KMS-11 (cell line): ENCODE results near the gene TMEM132A.

Experiments used
- H2AFZ ChIP-seq: fragments of 200-600 bp; sonication (generic); 2 replicates; pipeline ENCODE4 v1.6.1; 2016; ENCODE audit warnings: antibody characterized with exemption, mixed run types, low read depth
- H3K27ac ChIP-seq: fragments of 200-600 bp; sonication (generic); 2 replicates; pipeline ENCODE4 v1.6.1; 2016; ENCODE audit warnings: mild to moderate bottlenecking, mixed run types
- H3K27me3 ChIP-seq: fragments of 200-600 bp; sonication (generic); 2 replicates; pipeline ENCODE4 v1.6.1; 2017; ENCODE audit warnings: mild to moderate bottlenecking, low read depth, mixed run types, moderate library complexity; ENCODE audit not compliant: insufficient read depth
- H3K36me3 ChIP-seq: fragments of 200-600 bp; sonication (generic); 2 replicates; pipeline ENCODE4 v1.6.1; 2017; ENCODE audit warnings: mild to moderate bottlenecking, mixed run types; ENCODE audit not compliant: insufficient read depth
- H3K4me1 ChIP-seq: fragments of 200-600 bp; sonication (generic); 2 replicates; pipeline ENCODE4 v1.6.1; 2016; ENCODE audit warnings: mild to moderate bottlenecking, low read depth, mixed run types; ENCODE audit not compliant: poor library complexity, severe bottlenecking
- H3K4me2 ChIP-seq: fragments of 200-600 bp; sonication (generic); 2 replicates; pipeline ENCODE4 v1.7.0; 2016; ENCODE audit warnings: mild to moderate bottlenecking, mixed run types
- H3K4me3 ChIP-seq: fragments of 200-600 bp; sonication (generic); IDR thresholded peaks from 2 replicates; pipeline ENCODE4 v1.6.1; 2017; ENCODE audit warnings: low read depth, low read length, mixed read lengths; ENCODE audit not compliant: insufficient read depth
- H3K79me2 ChIP-seq: fragments of 200-600 bp; sonication (generic); 2 replicates; pipeline ENCODE4 v1.6.1; 2016; ENCODE audit warnings: low read depth, mixed run types; ENCODE audit not compliant: insufficient read depth
- H3K9ac ChIP-seq: fragments of 200-600 bp; sonication (generic); 2 replicates; pipeline ENCODE4 v1.6.1; 2016; ENCODE audit warnings: mild to moderate bottlenecking, mixed run types
- H4K20me1 ChIP-seq: fragments of 200-600 bp; sonication (generic); 2 replicates; pipeline ENCODE4 v1.6.1; 2016; ENCODE audit warnings: mild to moderate bottlenecking, mixed run types; ENCODE audit not compliant: insufficient read depth
- TF ChIP-seq, protein P1 (sequence below): fragments of 200-600 bp; sonication (generic); conservative IDR thresholded peaks from 2 replicates; pipeline ENCODE4 v1.6.1; 2017; ENCODE audit warnings: low read depth, mild to moderate bottlenecking, antibody characterized with exemption, low read length, moderate library complexity, mixed read lengths

The TMEM132A gene

DNA sequence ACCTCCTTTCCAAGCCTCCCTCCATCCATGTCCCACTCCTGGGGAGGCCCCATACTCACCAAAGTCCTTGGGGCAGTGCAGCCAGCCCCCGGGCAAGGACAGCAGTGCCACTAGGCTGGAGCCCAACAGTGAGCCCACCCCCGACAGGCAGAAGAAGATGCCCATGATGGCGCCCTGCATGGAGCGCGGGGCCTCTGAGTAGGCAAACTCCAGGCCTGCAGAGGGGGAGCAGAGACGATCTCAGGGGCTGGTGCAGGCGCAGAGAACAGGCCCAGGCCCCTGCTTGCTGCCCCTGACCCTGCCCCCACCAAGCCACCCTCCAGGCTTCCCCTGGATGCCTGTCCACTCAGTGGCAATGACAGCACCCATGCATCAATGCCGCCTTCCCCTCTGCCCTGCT lies 13.6 kb downstream of the TMEM132A start:
- no peak overlapping the region for H3K4me2 ChIP-seq
- no peak overlapping the region for H2AFZ ChIP-seq
- peaks cover 9% of the 10 kb centered on the region for H3K4me1 ChIP-seq
- no peaks in the 10 kb centered on the region for H4K20me1 ChIP-seq
- H3K27me3 ChIP-seq, result no peaks in the 10 kb centered on the region; the same call in 1 of the 2 replicates
- no peak overlapping the region for H3K9ac ChIP-seq
- H3K27ac ChIP-seq, result no peak overlapping the region
- H3K4me3 ChIP-seq, result no peak overlapping the region
- H3K79me2 ChIP-seq, result no peaks in the 10 kb centered on the region
- no peaks in the 10 kb centered on the region for H3K36me3 ChIP-seq
- TF ChIP-seq, protein P1, sequence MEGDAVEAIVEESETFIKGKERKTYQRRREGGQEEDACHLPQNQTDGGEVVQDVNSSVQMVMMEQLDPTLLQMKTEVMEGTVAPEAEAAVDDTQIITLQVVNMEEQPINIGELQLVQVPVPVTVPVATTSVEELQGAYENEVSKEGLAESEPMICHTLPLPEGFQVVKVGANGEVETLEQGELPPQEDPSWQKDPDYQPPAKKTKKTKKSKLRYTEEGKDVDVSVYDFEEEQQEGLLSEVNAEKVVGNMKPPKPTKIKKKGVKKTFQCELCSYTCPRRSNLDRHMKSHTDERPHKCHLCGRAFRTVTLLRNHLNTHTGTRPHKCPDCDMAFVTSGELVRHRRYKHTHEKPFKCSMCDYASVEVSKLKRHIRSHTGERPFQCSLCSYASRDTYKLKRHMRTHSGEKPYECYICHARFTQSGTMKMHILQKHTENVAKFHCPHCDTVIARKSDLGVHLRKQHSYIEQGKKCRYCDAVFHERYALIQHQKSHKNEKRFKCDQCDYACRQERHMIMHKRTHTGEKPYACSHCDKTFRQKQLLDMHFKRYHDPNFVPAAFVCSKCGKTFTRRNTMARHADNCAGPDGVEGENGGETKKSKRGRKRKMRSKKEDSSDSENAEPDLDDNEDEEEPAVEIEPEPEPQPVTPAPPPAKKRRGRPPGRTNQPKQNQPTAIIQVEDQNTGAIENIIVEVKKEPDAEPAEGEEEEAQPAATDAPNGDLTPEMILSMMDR, result no peak

- Histone ChIP-seq H3K27me3 (no peaks in the 10 kb centered on the region; the same call in 1 of the 2 replicates), H2AFZ (no peak overlapping the region), H4K20me1 (no peaks in the 10 kb centered on the region), H3K4me3 (no peak overlapping the region), H3K27ac (no peak overlapping the region), H3K36me3 (no peaks in the 10 kb centered on the region), H3K4me2 (no peak overlapping the region), H3K9ac (no peak overlapping the region), H3K79me2 (no peaks in the 10 kb centered on the region), H3K4me1 (peaks cover 9% of the 10 kb centered on the region)
- TF ChIP-seq, protein P1, result no peak
Measured at GRCh38 chr11:60938500-60938899, 14.2 kb downstream of the TMEM132A start.

DNA sequence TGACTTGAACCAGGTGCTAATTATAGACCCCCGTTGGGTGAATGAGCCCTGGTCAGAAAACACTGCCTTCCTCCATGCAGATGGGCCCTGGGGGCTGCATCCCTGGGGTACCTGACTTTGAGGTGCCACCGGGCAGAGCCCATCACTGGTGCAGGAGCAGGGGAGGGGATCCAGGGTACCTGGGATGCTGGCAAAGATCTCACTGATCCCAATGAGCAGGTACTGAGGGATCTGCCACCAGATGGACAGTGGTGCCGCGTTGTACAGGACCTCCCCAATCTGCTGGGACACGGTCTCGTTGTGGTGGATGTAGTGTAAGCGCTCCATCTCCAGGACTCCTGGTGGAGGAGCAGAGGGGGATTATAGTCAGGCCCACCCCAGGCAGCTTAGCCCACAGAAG lies 15.0 kb downstream of the TMEM132A start:
- Histone ChIP-seq H3K4me2 (no peak overlapping the region), H3K9ac (no peak overlapping the region), H3K4me1 (peaks cover 9% of the 10 kb centered on the region), H3K27me3 (no peaks in the 10 kb centered on the region; the same call in 1 of the 2 replicates), H3K79me2 (no peaks in the 10 kb centered on the region), H3K27ac (no peak overlapping the region), H3K4me3 (no peak overlapping the region), H2AFZ (no peak overlapping the region), H4K20me1 (no peaks in the 10 kb centered on the region), H3K36me3 (no peaks in the 10 kb centered on the region)
- TF ChIP-seq, protein P1, result no peak

GRCh38 chr11:60939855-60940254 lies 15.6 kb downstream of the TMEM132A start:
- H3K4me2 ChIP-seq, result no peak overlapping the region
- H3K36me3 ChIP-seq, result no peaks in the 10 kb centered on the region
- no peak overlapping the region for H3K9ac ChIP-seq
- TF ChIP-seq, protein P1, result no peak
- no peak overlapping the region for H3K4me3 ChIP-seq
- H3K27ac ChIP-seq, result no peak overlapping the region
- no peaks in the 10 kb centered on the region; the same call in 1 of the 2 replicates for H3K27me3 ChIP-seq
- H2AFZ ChIP-seq, result no peak overlapping the region
- H3K4me1 ChIP-seq, result peaks cover 9% of the 10 kb centered on the region
- H4K20me1 ChIP-seq, result no peaks in the 10 kb centered on the region
- H3K79me2 ChIP-seq, result no peaks in the 10 kb centered on the region
